NCI-H2107 (cell line): ENCODE results near the gene RASA3.
"Not testable (repeated sequence)": the region's sequence is repeated elsewhere in the genome, so short reads cannot be mapped to it uniquely, and the experiment has no call there.

Experiments
- DNase-seq: peaks from one replicate; lab custom pipeline; 2025; lab: John Stamatoyannopoulos, UW

RASA3 gene

DNA sequence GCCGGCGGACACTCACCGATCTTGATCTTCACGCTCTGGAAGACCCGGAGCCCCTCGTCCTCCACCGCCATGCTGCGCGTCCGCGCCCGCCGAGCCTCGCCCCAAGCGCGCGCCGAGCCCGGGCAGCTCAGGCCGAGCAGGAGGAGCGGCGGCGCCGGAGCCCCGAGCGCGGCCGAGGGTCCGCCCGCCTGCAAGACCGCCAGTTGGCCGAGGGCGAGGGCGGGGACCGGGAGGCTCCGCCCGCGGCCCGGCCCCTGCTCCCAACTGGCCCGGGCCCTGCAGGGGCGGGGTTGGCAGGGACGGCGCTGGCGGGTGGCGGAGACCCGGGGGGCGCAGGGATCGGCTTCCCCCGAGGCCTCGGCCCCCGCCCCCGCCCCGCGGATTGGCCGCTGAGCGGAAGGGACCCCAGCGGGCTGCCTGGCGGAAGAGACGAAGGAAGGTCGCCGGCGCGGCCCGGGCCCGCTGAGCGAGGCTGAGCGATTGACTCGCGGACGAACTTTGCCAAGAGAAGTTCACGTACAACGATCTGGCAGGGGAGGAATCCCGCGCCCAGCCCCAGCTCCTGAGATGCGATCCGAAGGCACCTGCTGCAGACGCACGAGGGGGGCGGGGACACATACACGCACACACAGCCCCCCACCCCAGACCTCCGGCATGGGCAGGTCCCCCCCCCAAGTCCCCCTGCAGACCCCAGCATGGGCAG, at the start of gene RASA3:
RASA3 (minus strand) TSS at position 205 of the 703 bp plus-strand sequence; CDS start at position 71, 134 bp downstream.
- DNase-seq: no peak

DNA sequence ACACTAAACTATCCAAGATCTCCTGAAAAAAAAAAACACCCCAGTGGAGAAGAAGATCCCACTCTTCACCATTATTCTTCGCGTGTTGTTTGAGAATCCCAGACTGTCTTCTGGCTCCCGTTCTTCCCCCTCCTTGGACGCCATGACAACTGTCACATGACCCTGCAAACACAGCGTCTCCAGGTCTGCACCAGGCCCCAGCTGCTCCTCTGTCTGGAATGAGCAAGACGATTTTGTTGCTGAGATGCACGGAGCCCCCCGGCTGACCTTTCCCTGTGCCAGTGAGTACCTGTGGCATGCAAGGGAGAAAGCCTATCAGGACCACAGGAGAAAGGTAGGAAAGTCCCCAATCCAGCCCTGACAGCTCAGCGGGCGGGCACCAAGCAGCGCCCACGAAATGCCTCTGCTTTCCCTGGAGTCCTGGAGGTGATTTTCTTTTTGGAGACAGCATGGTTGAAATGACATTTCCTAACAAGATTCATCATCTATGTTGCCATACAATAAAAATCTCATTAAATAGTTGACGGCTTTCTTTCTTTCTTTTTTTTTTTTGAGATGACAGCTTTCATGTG, 46.8 kb upstream of the RASA3 start, which contains the start of gene CFAP97D2:
CFAP97D2 (plus strand) TSS at position 171 of the 572 bp plus-strand sequence; CDS start at position 245, 74 bp downstream.
- DNase-seq: no peak

- no peak for DNase-seq
Observed at GRCh38 chr13:114177245-114178010, 45.0 kb upstream of the RASA3 start.

DNA sequence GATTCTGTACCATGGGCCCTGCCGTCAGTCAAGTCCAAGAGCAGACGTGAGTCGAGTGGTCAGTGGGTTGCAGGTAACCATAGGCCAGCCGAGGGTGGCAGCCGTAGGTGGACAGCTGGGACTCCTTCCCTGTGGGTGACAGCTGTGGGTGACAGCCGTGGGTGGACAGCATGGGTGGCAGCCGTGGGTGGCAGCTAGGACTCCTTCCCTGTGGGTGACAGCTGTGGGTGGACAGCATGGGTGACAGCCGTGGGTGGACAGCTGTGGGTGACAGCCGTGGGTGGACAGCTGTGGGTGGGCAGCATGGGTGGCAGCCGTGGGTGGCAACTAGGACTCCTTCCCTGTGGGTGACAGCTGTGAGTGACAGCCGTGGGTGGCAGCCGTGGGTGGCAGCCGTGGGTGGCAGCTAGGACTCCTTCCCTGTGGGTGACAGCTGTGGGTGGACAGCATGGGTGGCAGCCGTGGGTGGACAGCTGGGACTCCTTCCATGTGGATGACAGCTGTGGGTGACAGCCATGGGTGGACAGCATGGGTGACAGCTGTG, 44.0 kb upstream of the RASA3 start:
- not testable (repeated sequence) for DNase-seq

DNA sequence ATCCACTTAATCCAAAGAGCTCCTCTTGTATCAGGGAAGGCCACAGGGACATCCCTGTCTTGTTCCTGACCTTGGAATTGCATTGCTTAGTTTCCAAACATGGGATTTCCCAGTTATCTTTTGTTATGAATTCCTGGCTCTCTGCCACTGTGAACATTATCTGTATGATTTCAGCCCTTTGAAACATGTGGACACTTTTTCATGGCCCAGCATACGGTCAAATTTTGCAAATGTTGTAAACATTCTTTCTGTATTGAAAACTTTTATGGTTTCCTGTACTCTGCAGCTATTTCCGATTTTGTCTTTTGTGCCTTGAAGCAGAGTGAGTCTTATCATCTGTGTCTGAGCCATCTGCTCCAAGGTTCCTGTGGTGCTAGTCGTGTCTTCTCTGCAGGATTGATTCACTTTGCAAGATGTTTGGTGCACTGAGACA, 42.1 kb upstream of the RASA3 start:
- DNase-seq: no peak

DNA sequence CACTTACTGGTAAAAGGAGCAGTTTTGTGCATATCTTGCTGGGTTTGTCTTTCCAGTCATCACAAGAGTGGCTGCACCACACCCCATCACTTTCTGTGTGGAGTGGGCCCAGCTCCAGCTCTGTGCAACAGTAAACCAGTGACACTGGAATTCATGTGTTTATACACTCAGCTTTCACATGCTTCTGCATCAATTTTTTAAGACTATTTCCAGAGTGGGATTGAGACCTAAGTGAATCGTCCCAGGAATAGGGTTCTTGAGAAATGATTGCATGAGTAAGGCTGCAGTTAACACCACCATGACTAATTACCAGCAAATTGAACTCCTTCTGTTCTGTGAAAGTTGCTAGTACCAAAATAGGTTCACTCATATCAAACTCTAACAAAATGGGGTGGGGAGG, 41.3 kb upstream of the RASA3 start:
- DNase-seq: no peak

DNA sequence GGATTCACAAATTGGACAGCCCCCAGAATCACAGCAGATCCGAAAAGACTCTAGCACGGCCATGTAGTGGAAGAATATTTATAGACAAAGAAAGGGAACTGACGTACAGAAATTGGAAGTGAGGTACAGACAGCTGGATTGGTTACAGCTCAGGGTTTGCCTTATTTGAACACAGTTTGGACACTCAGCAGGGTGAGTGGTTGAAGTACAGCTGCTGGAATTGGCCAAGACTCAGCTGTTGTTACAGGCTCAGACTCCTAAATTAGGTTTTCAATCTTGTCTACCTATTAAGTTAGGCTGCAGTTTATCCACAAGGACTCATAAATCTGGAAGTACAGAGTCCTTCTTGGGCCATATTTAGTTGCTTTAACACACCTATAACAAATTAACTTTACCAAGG, 40.8 kb upstream of the RASA3 start:
- no peak for DNase-seq

DNA sequence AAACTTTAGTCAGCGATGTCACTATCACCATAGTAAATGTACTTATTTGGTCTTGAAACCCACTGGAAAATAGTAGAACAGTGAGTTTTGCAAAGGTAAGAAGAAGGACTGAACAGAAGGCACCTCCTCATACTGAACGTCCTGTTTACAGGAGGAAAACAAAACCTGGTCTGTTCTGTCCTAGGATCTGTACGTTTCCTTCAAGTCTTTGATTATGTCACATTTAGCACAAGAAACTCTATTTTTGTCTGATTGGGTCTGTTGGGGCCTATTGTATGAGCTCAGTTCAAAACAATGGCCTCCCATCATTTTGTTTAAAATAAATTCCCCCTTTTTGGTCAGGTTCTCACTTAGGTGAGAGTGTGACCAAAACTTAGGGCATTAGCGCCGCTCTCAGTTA, 35.5 kb upstream of the RASA3 start:
- DNase-seq: no peak

DNA sequence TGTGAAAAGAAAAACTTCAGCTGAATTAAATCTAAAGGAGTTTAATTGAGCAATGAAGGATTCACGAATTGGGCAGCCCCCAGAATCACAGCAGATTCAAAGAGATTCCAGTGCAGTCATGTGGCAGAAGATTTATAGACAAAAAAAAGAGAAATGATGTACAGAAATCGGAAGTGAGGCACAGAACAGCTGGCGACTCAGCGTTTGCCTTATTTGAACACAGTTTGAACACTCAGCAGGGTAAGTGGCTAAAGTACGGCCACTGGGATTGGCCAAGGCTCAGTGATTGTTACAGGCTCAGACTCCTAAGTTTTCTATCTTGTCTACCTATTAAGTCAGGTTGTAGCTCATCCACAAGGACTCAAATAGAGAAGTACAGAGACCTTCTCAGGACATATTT, 35.0 kb upstream of the RASA3 start:
- DNase-seq: no peak

DNA sequence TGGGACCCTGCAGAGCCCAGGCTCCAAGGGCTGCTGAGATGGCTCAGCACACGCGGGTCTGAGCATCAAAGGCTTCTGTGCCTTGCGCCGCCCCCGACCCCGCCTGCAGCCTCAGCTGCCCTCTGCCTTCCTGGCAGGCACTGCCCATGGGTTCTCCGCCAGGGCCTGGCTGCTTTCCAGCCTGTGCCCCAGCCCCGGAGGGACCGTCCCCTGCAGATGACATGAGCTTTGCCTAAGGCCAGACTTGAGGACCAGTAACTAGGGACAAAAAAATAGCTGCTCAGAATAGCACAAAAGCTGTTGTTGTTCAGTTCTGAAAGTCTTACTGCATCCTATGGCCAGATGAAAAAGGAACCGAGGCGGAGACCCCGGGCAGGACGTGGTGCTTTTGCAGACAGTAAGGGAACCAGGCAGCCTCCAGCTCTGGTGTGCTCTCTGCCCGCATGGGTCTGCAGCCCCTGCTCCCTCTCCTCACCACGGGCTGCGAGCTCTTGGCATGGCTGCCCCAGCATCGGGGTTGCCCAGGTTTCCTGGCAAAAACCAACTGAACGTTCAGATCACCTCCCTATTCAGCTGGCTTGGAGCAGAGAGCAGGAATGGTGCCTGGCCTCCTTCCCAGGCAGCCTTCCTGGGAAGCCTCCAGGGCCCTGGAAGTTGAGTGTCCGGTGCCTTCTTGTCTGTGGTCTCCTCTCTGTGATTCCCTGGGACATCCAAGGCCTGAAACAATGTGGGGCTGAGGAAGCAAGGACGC, 34.1 kb upstream of the RASA3 start:
- no peak for DNase-seq

DNA sequence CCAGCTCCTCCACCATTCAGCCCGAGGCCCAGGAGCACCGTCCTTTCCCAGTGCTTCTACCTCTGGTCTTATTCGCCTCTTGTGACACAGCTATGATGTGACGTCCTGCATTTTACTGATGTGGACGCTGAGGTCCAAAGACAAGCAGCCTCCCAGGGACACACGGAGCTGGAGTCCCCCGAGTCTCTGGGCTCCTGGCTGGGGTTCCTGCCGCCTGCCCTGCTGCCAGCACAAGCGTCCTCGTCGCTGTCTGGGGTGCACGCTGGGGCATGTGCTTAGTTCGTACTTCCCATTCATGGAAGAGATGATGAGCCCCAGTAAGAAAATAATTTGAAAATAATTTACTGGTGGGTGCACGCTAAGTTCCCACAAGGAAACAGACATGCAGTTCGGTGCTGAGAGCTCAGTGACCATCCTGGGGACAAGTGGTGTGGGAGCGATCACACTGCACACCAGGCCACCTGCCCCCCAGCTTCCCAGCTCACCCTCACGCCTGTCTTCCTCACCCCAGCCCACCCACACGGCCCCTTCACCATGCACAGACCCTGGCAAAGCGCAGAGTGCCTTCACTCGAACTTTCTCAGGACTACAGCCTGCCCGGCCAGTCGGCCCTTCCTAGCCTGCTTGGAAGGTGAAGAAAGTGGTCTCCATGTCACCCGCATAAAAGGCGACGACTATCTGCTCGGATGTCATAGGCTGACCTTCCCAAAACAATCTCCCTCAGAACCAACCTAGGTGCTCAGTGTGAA, 32.4 kb upstream of the RASA3 start:
- DNase-seq: no peak

DNA sequence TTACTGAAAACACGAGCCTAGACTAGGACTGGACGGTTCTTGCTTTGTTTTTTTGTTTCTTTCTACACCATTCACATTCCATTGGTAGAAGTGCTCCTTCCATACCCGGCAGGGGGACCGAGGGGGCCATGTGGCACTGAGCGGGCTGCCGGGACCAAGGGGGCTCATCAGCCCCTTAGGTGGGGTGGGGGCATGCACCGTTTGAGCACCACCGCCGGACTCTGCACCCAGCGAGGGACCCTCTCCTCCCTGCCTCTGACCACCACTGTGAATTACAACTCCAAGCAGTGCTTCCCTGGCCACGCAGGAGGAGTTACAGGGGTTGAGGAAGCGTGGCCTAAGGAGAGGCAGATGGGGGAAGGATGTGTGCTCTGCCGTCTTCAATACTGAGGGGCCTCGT, 31.6 kb upstream of the RASA3 start:
- DNase-seq: no peak

- DNase-seq: no peak
Observed at GRCh38 chr13:114162533-114162922, 30.1 kb upstream of the RASA3 start.

DNA sequence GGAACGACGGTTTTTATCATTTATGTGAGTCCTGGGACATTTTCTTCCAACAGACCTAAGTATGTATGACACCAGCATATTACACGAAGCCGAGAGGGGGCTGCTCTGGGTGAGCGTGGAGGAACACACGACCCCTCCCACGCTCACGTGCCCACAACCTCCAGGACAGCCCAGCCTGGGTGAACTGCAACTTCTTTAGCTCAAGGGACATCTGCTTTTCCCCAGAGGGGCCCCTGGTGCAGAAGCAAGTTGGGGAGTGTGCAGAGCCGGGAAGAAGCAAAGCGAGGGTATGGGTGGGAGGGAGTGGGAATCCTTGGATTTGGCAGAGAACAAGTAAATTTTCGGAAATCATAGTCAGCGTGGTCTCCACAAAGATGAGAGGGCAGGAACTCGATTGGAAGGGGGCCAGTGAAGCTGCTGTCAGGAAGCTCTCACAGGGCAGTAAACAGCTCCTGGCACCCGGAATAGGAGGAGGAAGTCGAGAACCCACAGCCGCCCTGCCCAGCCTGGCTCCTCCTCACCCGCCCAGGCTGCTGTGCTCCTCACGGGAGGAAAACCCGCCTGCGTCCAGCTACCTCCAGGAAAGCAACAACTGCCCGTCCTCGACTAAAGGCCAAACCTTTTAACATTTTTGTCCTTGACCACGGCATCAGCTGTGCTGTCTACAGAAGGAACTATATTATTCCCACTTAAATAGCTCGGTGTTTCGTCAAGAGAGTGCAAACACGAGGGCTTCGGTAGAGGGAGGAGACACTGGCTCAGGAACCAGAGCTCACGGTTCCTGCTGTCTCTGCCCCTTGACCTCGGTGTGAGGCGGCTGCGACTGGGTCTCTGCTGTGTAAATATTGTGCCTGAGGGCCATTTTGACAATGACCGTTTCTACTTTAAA, 29.5 kb upstream of the RASA3 start:
- no peak for DNase-seq

- no peak for DNase-seq
Observed at GRCh38 chr13:114161028-114161556, 28.7 kb upstream of the RASA3 start.

DNA sequence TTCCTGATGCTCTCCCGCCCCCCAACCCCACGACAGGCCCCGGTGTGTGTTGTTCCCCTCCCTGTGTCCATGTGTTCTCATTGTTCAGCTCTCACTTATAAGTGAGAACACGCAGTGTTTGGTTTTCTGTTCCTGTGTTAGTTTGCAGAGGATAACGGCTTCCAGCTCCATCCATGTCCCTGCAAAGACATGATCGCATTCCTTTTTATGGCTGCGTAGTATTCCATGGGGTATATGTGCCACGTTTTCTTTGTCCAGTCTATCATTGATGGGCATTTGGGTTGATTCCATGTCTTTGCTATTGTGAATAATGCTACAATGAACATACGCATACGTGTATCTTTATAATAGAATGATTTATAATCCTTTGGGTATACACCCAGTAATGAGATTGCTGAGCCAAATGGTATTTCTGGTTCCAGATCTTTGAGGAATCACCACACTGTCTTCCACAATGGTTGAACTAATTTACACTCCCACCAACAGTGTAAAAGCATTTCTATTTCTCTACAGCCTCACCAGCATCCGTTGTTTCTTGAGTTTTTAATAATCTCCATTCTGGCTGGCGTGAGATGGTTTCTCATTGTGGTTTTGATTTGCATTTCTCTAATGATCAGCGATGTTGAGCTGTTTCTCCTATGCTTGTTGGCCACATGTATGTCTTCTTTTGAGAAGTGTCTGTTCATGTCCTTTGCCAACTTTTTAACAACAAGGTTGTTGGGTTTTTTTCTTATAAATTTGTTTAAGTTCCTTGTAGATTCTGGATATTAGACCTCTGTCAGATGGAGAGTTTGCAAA, 26.6 kb upstream of the RASA3 start:
- DNase-seq: not testable (repeated sequence)

DNA sequence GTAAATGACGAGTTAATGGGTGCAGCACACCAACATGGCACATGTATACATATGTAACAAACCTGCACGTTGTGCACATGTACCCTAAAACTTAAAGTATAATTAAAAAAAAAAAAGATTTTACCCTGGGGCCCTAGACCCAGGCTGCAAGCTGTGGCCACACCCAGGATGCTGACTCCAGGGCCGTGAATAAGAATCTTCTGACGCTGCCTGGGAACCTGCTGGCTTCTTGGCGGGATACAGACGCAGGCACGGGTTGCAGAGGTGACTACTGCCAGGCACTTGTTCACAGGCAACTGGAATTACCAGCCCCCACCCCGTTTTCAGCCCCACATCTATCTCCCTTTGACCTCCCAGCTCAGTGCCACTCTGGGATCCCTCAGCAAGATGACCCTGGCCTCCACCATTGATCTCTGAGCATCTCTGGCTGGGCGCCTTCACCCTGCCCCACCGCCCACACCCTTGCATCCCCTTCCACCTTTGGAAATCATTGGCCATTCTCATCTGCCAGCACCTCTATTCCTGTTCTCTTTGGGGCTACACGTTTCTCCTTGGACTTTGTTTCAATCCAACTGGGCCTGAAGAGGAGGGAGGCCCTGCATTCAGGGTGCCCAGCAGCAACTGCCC, 25.6 kb upstream of the RASA3 start:
- no peak for DNase-seq
